Activated CD4-positive, alpha-beta T cell treated with anti-CD3 and anti-CD28 coated beads, Interleukin-2, amount 50 U/mL, for 4 hours (primary cell): ENCODE data around the gene FAAH.

Experiments
- DNase-seq, 2 experiments: peaks; one replicate each; pipeline ENCODE4 v3.0.0-alpha.2; 2020

The FAAH gene

DNA sequence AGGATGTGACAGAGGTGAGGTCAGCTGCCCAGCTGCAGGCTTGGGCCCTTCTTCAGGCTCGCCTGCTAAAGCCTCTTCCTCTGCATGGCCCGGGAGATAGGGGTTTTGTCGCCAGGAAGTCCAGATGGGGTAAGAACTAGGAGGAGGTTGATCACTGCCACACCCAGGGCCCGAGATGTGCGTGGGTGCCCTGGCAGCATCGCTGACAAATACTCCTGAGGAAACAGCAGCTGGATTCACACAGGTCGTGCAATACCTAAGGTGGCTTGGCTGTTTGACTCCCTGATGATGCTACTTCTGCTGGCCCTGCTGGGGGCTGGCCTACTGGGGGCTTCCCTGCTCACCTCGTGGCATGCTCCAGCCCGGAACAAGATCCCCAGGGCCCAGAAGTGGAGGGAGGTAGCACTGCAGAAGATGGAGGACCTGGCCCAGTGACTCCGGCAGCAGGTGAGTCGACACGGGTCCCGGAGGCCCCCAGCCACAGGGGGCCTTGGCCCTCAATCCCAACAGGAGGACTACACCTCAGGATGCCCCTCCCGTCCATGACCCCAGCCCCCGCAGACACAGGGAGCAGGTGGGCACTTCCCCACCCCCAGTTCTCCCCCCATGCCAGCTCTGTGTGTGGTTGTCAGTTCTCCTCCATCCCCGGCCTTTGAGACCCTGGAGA, 29.6 kb downstream of the FAAH start:
- DNase-seq = no peak

DNA sequence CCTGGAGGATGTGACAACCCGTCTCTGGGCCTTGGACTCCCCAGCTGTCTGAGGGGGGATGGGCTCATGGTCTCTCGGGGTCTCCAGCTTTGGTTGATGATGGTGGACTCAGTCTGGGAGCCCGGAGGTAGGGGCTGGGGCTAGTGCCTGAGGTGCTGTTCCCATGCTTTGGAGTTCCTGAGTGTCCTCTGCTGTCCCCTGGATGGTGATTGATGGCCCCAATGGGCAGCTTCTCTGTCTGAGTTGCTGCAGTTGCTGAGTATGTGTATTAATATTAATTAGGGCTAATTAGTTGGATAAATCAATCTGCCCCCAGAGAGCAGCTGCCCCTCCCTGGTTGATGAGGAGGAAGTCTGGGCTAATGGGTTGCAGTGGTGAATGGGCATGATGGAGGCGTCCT, 30.6 kb downstream of the FAAH start:
- DNase-seq = no peak

DNA sequence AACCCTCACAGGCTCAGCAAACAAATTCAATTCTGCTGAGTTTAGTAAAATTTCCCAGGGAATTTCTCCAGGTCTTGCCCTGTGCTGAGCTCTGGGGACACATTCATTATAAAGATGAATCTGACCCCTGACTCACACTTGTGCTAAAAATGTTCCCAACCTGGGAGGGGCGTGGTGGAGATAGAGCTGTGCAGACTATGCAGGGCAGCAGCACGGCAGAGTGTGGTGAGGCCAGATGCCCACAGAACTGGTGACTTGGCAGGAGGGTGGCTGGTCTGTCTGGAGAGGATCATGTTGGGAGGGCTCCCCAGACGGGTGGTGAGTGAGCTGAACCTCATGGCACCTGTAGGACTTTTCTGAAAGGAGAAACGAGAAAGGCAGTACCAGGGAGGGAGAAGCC, 31.6 kb downstream of the FAAH start:
- DNase-seq = no peak

DNA sequence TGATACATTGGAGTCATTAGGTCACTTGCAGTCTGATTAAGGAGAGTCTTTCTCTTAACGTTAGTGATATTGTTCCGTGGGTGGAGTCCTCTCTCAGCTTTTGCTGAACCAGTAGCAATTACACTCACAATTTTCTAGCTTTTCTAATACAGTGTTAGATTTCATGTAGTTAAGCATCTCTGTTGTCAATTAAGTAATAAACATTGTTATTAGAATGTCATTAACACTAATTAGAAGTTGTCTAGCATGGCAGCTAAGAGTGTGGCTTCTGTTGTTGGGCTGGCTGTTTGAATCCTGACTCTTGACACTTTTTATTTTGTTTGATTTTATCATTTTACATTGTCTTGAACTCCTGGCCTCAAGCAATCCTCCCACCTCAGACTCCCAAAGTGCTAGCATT, 33.4 kb downstream of the FAAH start:
- DNase-seq = no peak

DNA sequence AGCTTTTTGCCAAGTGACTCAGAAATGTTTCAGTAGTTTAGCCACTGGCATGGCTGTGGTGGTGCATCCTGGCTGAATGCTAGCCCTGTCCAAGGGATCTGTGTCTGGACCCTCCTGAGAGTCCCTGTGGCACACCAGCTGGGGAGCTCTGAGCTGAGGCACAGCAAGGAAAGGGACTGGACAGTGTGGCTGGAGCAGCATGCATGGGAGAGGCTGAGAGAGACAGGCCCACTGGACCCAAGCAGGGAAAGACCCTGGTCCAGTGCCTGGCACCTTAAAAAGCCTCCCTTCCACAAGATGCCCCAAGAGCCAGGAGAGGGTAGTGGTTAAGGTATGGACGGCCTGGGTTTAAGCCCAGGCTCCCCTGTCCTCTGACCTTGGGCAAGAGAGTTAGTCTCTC, 35.3 kb downstream of the FAAH start:
- DNase-seq = no peak

DNA sequence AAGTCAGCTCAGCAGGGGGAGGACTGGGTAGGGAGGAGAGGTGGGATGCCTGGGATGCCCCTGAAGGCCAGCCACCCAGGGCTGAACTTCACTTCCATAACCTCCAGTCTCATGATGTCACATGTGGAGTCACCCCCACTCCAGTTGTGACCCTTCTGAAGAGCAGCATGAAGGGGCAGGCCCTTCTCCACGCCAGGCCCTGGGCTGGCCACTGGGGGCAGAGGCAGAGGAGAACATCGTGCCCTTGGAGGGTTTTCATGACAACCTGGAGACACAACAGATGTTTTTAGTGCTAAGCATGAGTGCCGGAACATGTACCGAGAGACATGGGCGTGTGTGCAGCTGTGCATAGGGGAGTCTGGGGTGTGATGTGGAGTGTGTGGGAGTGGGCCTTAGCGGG, 37.6 kb downstream of the FAAH start:
- DNase-seq = no peak

DNA sequence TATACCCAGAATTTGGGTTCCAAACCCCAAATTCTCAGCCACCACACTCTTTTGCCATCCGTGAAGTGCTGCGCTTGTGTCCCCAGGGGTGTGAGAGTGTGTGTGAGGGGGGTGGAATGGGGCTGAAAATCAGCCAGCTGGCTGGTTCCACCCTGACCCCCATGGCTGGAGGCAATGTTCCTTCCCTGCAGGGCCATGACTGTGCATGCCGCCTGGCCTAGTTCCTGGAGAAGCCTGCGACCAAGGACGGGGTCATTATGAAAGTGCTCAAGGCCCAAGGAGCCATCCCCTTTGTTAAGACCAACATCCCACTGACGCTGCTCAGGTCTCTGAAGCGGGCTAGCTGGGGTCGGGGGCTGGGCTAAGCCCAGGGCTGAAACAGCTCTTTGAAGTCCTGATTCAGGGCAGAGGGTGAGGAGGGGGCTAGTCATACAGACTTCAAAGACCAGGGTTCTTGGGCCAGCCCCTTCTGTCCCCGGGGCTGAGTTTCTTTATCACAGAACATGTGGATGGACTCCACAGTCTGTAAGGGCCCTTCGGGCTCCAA, 38.7 kb downstream of the FAAH start:
- DNase-seq = no peak

DNA sequence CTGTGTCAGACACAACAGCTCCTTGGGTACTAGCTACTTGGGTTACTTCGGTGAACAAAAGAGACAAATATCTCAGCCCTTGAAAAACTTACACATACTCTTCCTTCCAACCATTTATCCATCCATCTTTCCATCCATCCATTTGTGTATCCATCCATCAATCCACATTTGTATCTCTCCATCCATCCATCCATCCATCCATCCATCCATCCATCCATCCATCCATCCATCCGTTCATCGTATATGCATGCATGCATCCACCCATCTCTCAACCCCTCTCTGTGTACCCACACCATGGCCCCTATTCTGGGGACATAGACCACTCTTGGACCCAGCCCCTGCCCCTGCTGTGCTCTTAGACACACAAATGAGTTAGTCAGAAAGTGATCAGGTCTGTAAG, 40.2 kb downstream of the FAAH start:
- no peak for DNase-seq

DNA sequence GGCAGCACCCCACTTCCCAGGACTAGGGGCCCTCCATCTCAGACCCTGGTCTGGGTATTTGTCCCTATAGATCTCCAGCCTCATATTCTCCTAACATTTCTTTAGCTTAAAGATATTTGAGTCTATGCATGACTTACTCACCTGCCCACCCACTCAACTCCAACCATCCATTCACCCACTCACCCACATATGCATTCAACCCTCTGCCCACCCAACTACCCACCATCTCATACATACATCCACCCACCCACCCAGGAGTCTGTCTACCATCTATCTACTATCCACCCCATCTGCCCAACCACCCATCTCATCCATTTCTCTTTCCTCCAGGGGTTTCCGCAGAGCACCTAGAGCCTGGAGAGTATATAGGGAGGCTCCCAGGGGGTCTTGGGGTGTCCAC, 42.7 kb downstream of the FAAH start:
- DNase-seq = no peak

DNA sequence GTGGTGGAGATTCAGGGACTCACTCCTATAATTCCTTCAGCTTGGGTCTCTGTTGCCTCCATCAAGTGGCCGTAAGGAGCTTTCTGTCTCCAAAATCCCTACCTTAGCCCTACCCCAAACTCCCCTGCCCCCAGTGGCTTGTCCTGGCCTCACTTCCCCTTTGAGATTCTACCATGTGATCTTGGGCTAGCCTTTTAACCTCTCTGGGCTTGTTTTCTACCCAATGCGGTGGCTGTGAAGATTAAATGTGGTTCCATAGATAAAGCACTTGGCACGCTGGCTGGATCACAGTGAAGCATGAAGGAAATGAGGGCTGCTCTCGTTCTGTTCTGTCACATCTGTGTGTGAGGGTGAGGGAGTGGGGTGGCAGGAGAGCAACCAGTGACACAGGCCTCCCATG, 43.6 kb downstream of the FAAH start:
- no peak for DNase-seq

DNA sequence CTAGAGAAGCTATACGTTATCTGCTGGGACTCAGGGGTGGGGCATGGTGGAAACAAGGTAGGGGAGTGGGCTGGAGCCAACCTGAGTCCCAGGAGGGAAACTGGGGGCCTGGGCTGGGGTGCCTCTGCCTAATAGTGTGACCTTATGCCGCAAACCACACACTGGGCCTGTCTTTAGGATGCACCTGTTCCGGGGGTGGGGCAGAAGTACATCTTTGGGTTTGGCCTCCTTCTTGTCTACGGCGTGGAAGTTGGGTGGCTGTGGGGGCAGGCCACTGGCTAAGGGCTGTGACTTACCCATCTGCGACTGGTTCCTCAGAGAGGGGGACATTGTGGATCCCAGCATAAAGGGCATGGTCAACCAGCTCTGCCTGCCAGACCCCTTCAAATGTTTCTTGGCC, 44.2 kb downstream of the FAAH start:
- no peak for DNase-seq

DNA sequence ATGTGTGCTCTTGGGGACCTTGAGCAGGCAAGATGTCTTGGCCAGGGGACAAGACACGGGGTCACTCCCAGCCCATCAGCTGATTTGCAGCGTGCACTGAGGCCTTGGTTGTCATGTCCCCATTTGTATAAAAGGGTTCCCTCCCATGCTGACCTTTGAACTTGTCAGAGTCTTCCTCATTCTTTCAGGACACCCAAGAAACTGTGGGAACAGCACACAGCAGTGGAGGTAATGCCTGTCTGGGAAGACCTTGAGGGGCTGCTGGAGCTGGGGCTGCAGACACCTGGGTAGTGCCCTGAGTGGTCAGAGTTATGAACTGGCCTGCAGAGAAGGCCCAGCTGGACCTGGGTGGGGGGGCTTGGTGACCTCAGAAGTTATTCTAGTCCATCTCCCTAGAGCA, 46.4 kb downstream of the FAAH start:
- no peak for DNase-seq

DNA sequence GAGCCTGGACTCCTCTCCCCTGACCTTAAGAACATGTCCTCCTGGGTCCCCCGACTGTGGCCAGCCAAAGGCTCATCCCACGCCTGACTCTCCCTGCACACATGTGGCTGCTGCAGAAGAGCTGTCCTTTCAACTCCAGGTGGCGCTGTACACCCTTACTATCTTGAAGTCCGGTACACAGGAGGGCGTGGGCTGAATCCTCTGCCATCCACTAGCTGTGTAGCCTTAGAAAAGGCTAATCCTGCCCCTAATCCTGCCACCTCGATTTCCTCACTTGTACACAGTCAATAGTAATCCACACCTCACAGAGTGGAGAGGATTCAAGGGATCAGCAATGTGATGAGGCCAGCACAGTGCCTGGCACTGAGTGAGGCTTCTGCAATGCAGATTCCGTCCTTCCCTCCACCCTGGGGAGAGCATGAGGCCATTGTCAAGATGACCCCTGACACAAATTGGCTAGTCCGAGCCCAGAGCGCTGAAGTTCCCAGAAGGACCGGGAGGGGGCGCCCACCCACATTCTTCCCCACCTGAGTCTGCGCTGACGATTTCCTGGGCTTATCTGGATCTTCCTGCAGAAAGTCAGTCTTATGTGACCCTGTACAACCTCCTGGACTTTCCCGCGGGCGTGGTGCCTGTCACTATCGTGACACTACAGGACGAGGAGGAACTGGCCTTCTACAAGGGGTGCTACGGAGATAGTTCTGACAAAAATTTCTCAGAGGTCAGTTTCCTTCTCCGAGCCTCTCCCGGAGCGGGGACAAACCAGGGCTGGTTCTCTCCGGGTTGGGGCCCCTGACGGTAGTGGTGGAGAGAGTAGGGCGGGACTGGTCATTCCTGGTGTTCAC, 48.4 kb downstream of the FAAH start:
- peak; percentile 56 to 64 for DNase-seq

DNA sequence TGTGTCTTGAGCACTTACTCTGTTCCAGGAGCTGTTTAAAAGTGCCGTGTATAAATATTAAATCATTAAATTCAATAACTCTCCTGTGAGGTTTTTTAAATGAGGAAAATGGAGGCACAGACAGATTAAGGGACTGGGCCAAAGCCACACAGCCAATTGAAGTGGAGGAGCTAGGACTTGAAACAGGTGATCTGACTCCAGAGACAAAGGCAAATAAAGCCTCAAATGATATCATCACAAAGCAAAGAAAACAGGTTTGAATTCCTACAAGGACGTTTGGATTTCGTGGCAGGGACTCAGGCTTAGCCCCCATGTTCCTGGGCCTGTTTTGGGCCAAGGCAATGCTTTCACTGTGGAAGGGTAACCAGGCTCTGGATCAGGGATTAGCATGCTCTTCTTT, 50.3 kb downstream of the FAAH start:
- DNase-seq = no peak

DNA sequence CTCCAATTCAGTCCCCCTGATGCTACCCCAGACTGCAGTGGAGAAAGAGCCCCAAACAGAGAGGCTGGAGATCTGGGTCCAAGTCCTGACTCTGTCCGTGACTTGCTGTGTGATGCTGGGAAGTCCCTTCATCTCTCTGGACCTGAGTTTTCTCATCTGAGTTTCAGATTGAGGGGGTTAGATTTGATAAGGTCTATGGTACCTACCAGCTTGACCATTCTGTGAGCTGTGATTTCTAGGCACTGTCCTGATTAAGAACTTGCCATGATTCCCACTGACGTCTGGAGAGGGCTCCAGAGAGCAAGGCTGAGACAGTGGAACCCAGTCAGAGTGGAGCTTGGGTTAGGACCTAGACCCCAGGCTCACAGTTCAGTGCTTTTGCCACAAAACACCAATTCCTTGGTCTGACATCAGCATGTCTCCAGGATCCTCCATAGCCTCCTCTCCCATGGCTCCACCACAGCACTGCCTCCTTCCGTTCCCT, 51.7 kb downstream of the FAAH start:
- DNase-seq = no peak

DNA sequence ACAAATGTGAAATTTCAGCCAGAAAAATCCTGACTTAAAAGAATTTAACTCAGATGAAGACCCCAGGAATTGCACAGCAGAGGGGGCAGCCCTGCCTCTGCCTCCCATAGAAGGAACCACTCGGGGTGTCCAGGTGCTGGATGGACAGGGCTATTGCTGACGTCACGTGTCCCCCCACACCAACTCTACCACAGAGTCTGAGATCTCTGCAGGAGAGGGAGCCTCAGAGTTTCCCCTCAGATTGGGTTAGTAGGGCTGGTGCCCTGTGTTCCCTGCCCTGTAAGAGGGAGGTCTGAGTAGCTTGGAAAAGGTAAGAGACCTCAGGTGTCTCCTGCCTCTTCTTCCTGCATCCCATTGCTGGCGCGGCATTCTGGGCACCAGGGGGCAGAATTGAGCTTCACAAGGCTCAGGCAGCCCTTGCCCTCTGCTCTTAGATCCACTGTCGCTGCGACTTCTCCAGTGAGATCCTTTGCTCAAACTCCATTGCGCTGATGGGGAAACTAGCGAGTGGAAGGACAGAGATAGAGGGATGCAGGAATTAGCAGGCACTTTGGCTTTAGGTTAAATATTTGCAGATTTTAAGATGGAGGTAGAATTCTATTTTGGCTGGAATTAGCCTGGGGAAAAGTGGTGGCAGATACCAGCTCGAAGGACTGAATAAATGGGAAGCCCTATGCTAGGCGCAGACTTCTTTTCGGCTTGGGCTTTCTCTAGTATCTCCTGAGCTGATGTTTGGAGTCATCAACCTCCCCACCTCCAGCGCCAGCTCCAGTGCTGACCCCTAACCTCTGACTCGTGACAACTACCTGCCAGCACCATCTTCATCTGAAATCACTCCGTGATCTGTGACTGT, 52.8 kb downstream of the FAAH start:
- peak; percentile 72 to 76 for DNase-seq

DNA sequence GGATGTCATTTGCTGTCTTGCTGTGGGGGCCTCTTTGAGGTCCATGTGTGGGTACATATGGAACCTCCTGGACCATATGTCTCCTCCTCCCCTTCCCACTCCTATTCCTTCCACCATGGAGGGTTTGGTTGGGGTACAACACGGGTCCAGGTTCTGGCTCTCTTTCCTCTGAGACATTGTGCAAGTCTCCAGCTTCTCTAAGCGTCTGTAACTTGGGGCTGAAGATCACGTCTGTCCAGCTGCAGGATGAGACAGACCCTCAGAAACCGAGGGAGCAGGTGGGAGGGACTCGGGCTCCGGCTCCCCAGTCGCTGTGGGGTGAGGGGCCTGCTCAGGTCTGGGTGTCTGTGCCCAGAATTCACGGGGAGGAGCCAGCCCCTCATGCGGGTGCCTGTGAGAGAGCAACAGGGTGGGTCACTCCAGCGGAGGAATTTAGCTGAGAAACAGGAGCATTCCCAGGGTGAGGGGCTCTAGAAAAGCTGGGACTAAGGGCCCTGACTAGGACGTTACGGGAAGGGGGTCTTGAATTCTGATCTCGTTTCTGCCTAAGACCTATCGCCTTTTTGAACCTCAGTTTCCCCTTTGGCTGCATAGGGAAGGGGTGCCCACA, 53.5 kb downstream of the FAAH start:
- no peak for DNase-seq

DNA sequence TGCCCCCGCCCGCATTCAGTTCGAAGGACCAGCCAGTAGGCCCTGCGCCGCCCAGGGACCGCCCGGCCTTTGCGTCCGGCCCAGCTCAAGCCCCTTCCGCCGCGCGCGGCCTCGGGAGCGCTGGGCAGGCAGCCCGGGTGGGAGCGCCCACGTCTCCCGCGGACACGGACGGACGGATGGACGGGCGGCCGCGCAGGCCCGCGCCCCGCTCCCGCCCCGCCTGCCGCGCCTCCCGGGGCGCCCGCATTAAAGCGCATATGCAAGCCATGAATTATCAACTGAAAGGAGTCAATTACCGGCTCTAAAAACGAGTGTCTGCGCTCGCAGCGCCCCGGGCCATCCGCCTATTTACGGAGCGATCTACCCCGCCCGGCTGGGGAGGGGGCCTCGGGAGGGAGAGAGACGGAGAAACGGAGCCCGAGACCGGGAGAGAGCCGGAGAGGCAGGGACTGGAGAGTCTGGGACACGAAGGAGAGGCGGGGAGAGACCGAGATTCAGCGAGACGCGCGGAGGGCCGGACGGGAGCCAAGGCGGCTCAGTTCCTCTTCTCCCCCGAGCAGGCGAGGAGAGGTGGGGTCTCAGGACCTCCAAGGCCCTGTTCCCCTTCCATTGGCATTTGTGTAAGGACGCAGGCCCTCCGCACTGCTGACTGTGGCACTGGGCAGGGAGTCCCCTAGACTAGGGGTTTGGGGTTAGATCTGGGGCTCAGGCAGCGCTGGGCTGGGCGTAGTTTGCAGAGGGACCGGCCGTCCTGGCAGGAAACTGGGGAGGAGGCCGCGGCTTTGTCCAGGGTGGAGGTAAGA, 54.2 kb downstream of the FAAH start:
- no peak for DNase-seq

DNA sequence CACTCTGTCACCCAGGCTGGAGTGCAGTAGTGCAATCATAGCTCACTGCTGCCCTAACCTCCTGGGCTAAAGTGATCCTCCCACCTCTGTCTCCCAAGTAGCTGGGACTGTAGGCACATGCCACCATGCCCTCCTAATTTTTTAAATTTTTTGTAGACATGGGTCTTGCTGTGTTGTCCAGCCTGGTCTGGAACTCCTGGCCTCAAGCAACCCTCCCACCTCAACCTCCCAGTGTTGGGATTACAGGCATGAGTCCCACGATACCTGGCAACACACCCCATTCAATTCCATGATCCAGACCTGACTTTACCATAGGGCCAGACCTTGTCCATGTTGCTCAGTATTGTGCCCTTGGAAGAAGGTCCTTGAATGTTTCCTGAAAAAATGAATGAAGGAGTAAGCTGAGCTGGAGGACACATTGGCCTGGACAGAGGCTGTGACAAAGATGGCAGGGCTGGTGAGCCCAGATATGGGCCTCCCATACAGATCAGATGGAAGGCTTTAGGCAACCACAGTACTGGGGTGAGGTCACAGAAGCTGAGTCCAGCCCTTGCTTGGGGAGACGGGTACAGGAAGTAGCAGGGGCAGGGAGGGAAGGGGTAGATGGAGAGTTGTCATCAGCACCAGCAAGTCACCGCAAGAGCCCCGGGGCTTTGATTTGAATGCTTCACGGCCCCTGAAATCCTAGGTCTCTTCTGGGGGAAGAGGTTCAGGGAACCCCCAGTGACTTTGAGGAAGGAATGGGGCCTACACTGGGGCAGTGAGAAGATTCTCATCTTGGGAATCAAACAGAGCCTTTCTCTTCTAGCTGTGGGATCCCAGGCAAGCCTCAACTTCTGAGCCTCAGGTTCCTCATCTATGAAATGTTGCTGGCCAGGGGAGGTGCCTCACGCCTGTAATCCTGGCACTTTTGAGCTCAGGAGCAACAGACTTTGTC, 55.4 kb downstream of the FAAH start:
- DNase-seq = no peak

DNA sequence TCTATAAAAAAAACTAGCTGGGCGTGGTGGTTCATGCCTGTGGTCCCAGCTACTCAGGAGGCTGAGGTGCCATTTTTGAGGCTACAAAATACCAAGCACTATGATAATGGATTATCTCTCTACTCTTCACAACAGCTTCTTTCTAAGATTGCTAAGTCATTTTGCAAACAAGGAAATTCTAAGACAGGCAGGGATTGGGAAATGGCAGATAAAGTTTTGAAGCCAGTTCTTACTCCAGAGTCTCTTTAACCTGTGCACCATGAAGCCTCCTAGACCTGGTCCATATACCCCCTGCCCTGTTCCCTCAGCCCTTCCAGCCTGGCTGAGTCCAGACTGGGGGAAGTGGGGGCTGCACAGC, 56.0 kb downstream of the FAAH start:
- DNase-seq = no peak
